ENCODE results near the gene VAMP5.

Gene VAMP5

GRCh38 chr2:85593023-85593422, 8.8 kb downstream of the VAMP5 start:
- Histone ChIP-seq H3K36me3 (no peaks in the 10 kb centered on the region), H3K9me3 (no peaks in the 10 kb centered on the region), H3K4me3 (ENCODE audit: low read depth, low read length) (no peak overlapping the region), H3K27me3 (no peaks in the 10 kb centered on the region), H3K4me1 (no peaks in the 10 kb centered on the region)
- DNase-seq: no peak
- TF ChIP-seq, protein P1, sequence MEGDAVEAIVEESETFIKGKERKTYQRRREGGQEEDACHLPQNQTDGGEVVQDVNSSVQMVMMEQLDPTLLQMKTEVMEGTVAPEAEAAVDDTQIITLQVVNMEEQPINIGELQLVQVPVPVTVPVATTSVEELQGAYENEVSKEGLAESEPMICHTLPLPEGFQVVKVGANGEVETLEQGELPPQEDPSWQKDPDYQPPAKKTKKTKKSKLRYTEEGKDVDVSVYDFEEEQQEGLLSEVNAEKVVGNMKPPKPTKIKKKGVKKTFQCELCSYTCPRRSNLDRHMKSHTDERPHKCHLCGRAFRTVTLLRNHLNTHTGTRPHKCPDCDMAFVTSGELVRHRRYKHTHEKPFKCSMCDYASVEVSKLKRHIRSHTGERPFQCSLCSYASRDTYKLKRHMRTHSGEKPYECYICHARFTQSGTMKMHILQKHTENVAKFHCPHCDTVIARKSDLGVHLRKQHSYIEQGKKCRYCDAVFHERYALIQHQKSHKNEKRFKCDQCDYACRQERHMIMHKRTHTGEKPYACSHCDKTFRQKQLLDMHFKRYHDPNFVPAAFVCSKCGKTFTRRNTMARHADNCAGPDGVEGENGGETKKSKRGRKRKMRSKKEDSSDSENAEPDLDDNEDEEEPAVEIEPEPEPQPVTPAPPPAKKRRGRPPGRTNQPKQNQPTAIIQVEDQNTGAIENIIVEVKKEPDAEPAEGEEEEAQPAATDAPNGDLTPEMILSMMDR (IDR thresholded peaks at IDR 0.05; ENCODE audit: low read depth, low read length): no peak

GRCh38 chr2:85594715-85595300, 10.6 kb downstream of the VAMP5 start:
- Histone ChIP-seq H3K4me3 (ENCODE audit: low read depth, low read length) (peak overlapping the region; percentile 76), H3K36me3 (no peaks in the 10 kb centered on the region), H3K4me1 (no peaks in the 10 kb centered on the region), H3K27me3 (no peaks in the 10 kb centered on the region), H3K9me3 (no peaks in the 10 kb centered on the region)
- no peak for DNase-seq
- TF ChIP-seq, protein P1 (IDR thresholded peaks at IDR 0.05; ENCODE audit: low read depth, low read length): no peak

DNA sequence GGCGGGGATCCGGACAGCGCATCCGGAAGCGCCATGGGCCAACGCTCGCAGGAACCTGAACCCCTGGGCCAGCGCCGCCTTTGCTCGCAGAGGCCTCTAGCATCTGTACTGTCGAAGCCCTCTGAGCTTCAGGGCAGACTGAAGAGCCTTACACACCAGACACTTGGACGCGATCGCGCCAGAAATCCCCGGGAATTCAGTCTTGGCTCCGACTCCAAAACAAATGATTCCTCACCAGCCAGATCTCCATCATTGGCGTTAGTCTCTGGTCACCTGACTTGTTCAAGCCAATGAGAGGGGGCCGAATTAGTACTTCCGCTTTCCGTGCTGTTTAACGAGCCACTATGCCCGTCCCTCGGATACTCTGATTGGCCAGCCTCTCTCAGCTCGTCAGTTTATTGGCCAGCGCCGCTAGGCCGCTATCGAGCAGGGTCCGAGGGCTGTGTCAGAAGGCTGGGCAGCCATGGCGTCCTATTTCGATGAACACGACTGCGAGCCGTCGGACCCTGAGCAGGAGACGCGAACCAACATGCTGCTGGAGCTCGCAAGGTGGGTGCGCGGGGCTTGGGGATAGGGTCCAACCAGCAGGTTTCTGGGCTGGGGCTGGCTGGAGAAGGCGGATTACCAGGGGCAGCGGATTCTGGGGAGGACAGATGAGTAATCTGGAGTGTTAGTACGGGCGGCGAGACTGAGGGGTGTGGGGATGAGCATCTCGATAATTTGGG, 11.2 kb downstream of the VAMP5 start, which contains the start of gene RNF181:
Gene RNF181 (plus strand): TSS at position 445 of the 725 bp plus-strand sequence. CDS start 19 bp downstream, at position 464.
- TF ChIP-seq, protein P1 (IDR thresholded peaks at IDR 0.05; ENCODE audit: low read depth, low read length): no peak
- Histone ChIP-seq H3K4me1 (no peaks in the 10 kb centered on the region), H3K4me3 (ENCODE audit: low read depth, low read length) (peak within 1 kb of the TSS; percentile 76), H3K27me3 (no peaks in the 10 kb centered on the region), H3K36me3 (no peaks in the 10 kb centered on the region), H3K9me3 (no peaks in the 10 kb centered on the region)
- peak; percentile 89 for DNase-seq

- no peaks in the 10 kb centered on the region for H3K4me1 ChIP-seq
- H3K27me3 ChIP-seq: no peaks in the 10 kb centered on the region
- H3K36me3 ChIP-seq: no peaks in the 10 kb centered on the region
- TF ChIP-seq, protein P1 (IDR thresholded peaks at IDR 0.05; ENCODE audit: low read depth, low read length): no peak
- H3K9me3 ChIP-seq: no peaks in the 10 kb centered on the region
- H3K4me3 ChIP-seq (ENCODE audit: low read depth, low read length): peak overlapping the region; percentile 76
- DNase-seq: no peak
Measured at GRCh38 chr2:85596026-85596333, 11.7 kb downstream of the VAMP5 start.

GRCh38 chr2:85596486-85597143, 12.4 kb downstream of the VAMP5 start:
- H3K27me3 ChIP-seq: no peaks in the 10 kb centered on the region
- H3K9me3 ChIP-seq: no peaks in the 10 kb centered on the region
- no peaks in the 10 kb centered on the region for H3K4me1 ChIP-seq
- H3K4me3 ChIP-seq (ENCODE audit: low read depth, low read length): peak overlapping the region; percentile 76
- no peaks in the 10 kb centered on the region for H3K36me3 ChIP-seq
- TF ChIP-seq, protein P1 (IDR thresholded peaks at IDR 0.05; ENCODE audit: low read depth, low read length): no peak
- DNase-seq: no peak

DNA sequence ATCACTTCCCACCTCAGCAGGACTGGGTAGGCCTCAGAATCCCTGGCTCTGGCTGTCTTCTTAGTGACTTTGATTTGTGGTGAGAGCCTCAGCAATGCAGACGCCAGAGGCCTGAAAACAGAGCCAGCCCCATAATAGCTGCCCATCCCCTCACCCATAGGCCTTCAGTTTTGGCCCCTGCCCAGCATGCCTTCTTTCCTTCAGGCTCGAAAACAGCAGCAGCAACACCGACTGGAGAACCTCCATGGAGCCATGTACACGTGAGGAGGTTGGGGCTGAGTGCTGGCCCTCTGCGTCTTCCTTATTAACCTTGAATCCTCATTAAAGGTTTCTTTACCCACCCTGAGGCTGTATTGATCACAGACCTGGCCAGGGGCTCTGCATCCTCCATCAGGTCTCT, 13.0 kb downstream of the VAMP5 start:
- no peak for DNase-seq
- H3K9me3 ChIP-seq: no peaks in the 10 kb centered on the region
- TF ChIP-seq, protein P1 (IDR thresholded peaks at IDR 0.05; ENCODE audit: low read depth, low read length): no peak
- H3K4me1 ChIP-seq: no peaks in the 10 kb centered on the region
- no peak overlapping the region for H3K4me3 ChIP-seq (ENCODE audit: low read depth, low read length)
- H3K36me3 ChIP-seq: no peaks in the 10 kb centered on the region
- H3K27me3 ChIP-seq: no peaks in the 10 kb centered on the region

Data from BE2C (cell line).